GM18508 (cell line): Measurements from ENCODE around the gene KLRF2.

Experiments used
- ATAC-seq: cut with Tn5 transposase; IDR thresholded peaks from one replicate; pipeline ENCODE4 v1.9.1; 2021; ENCODE audit warnings: moderate number of reproducible peaks; ENCODE audit not compliant: insufficient read depth, unreplicated experiment

Gene KLRF2

DNA sequence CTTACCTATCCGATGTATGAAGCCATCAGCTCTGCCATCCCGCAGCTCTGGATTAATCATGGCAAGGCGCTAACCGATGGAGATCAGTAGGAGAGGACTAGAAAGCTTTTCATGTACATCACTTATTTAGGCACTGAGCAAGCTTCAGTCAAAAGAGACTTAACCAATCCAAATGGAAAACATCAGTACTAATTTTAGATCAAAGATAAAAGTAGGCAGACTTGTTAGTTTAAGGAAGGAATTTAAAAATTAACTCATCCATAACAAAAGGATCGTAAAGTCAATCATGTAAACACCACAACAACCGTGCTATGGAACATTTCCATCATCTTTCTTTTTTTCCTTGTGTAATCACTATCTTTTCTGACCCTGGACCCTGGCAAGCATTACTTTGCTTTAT lies 51.0 kb downstream of the KLRF2 start, which contains the start of gene CLEC2A:
Gene CLEC2A (minus strand): TSS at position 101 of the 400 bp plus-strand sequence. CDS start 41 bp downstream, at position 60.
- no peak for ATAC-seq

DNA sequence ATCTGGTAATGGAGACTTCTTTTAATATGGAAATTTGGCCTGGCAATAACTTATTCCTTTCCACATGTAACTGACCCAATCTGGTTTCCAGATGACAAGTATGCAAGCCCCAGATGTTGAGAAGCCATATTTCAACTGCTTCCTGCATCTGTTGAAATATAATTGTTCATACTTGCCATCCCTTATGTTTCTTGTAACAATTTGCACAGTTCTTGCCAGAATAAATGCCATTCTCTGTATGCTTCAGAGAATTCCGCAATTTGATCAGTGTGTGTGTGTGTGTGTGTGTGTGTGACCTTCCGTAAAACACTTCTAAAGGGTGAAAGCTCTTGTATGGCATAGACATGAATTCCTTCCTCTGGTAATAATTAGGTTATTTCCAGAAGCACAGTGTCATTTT lies 52.7 kb downstream of the KLRF2 start:
- ATAC-seq, result no peak

DNA sequence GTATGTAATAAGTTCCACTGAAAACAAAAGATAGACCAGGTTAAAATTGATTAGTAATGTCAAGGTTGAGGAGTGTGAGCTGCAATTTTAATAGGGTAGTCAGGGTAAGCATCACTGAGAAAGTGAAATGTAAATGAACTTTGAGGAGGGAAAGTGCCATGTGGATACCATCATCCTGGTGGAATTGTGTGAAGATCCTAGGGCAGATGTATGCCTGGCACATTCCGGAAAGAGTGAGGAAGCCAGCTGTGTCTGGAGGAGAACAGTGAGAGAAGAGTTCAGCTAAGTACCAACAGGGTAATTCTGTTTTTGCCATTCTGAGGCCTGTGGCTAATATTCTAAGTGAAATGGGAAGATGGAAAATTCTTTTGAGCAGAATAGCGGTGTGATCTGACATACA lies 53.7 kb downstream of the KLRF2 start:
- ATAC-seq, result no peak

DNA sequence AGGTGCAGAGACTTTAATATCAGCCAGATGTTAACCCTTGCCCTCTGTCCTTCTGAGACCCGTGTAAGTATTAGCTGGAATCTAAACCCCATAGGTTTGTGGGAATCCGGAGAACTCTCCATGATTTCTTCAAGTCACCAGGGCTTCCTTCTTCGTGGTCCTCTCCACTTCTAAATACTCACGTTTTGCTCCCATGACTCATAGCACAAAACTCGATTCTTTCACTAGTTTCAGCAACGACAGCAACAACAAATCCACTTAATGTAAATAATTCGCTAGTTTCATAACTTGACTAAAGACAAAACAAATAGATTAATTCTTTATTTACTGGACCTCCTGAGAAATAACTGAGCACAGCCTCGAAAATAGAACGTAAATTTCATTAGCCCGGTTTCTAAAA lies 55.3 kb downstream of the KLRF2 start:
- no peak for ATAC-seq

DNA sequence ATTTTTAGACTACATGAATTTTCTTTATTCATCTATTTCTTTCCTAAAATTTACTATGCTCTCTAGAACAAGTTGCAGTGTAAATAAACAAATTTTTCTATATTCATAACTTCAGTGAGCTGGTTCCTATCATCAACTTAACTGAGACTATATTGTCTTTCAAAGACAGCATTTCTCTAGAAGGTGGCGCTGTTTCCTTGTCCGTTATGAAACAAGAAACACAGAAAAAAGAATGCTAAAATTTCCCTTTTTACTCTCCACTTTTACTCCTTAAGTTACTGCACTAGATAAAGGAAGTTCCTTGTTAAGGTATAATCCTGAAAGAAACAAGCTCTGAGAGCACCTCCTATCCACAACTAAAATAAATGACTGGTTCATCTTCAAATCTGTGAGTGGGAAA lies 59.1 kb downstream of the KLRF2 start:
- ATAC-seq, result no peak

DNA sequence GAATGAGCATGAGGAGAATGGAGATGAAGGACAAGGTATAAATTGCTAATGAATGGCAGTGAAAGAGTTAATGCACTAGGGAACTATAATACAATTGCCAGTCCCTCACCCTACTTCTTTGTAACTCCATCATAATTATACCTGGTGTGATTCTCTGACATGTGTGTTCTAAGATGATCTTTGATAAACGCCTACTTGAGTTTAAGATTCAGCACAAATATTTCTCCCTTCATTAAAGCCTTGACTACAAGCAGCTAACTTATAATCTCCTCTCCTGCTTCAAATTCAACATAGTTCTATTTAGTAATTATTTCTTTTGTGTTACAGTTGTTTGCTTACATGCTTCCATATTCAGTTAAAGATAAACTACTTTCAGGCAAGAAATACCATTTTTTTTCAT lies 60.5 kb downstream of the KLRF2 start:
- ATAC-seq, result no peak

DNA sequence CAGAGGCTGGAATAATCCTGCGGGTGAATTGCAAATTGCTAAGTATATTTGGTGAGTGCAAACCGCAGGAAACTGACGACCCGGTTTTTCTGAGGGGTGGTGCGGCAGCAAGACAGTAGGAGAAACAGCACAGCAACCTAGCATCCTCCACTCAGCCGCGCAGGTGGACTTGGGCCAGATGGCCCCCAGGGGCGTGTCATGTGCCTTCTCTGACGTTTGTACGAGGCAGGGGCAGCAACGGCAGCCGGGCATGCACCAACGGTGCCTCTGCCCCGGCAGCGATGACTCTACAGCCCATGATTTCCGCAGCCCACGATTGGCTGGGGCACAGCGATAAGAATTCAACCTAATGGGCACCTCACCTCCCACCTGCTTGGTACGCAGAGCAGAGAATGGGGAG lies 62.0 kb downstream of the KLRF2 start:
- peak; percentile 45 for ATAC-seq

DNA sequence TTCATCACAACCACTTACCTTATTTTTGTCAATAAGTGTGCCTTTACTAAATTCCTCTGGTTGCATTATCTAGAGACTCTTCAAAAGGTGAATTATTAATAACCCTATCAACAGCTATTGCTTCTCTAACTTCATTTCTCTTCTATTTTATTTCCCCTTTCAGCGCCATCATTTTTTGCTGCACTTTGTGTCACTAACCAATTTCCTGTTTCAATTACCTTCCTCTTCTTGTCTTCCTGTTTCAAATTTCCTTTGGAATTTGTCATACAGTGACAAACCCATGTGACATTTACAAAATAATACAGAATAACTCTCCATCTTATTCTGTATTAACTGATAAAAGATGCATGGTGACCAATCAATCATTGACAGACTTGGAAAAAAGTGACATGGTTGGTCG lies 63.1 kb downstream of the KLRF2 start:
- ATAC-seq, result no peak
